ENCODE results near the gene ACAP3.

The ACAP3 gene

GRCh38 chr1:1335283-1335682, 27.6 kb upstream of the ACAP3 start:
- TF ChIP-seq GABPA (IDR thresholded peaks at IDR 0.05; ENCODE audit: low read depth) (no peak), REST (IDR thresholded peaks at IDR 0.05; ENCODE audit: insufficient replicate concordance, low read depth) (no peak), POLR2AphosphoS5 (IDR thresholded peaks at IDR 0.05; ENCODE audit: low read depth) (no peak), CTCF (IDR thresholded peaks at IDR 0.05; ENCODE audit: insufficient read depth, low read length) (no peak), SPI1 (IDR thresholded peaks at IDR 0.05; ENCODE audit: borderline replicate concordance, low read depth) (no peak)
- H3K4me3 ChIP-seq (replicated peaks; ENCODE audit: insufficient read depth, low read length), result no peak overlapping the region
- H3K27me3 ChIP-seq (ENCODE audit: insufficient read depth, poor library complexity, severe bottlenecking), result no peaks in the 10 kb centered on the region
- no peak for DNase-seq (ENCODE audit: low read depth in 1 of 2, low spot score in 1 of 2)
- no peak overlapping the region for H3K27ac ChIP-seq (replicated peaks)

- no peaks in the 10 kb centered on the region for H3K27me3 ChIP-seq (ENCODE audit: insufficient read depth, poor library complexity, severe bottlenecking)
- TF ChIP-seq CTCF (IDR thresholded peaks at IDR 0.05; ENCODE audit: insufficient read depth, low read length) (no peak), GABPA (IDR thresholded peaks at IDR 0.05; ENCODE audit: low read depth) (no peak), POLR2AphosphoS5 (IDR thresholded peaks at IDR 0.05; ENCODE audit: low read depth) (no peak; the same call in 1 of the 2 replicates), REST (IDR thresholded peaks at IDR 0.05; ENCODE audit: insufficient replicate concordance, low read depth) (peak; percentile 92)
- no peak overlapping the region for H3K4me3 ChIP-seq (replicated peaks; ENCODE audit: insufficient read depth, low read length)
- no peak overlapping the region for H3K27ac ChIP-seq (replicated peaks)
- DNase-seq (ENCODE audit: low read depth in 1 of 2, low spot score in 1 of 2), result no peak
Measured at GRCh38 chr1:1334835-1335234, 27.1 kb upstream of the ACAP3 start.

GRCh38 chr1:1333551-1334241, 26.0 kb upstream of the ACAP3 start:
- Histone ChIP-seq H3K4me3 (replicated peaks; ENCODE audit: insufficient read depth, low read length) (no peak overlapping the region), H3K27ac (replicated peaks) (no peak overlapping the region), H3K27me3 (ENCODE audit: insufficient read depth, poor library complexity, severe bottlenecking) (no peaks in the 10 kb centered on the region)
- no peak for TF ChIP-seq GABPA (IDR thresholded peaks at IDR 0.05; ENCODE audit: low read depth)
- no peak for TF ChIP-seq REST (IDR thresholded peaks at IDR 0.05; ENCODE audit: insufficient replicate concordance, low read depth)
- TF ChIP-seq SPI1 (IDR thresholded peaks at IDR 0.05; ENCODE audit: borderline replicate concordance, low read depth), result no peak
- no peak; the same call in 1 of the 2 replicates for TF ChIP-seq POLR2AphosphoS5 (IDR thresholded peaks at IDR 0.05; ENCODE audit: low read depth)
- no peak for TF ChIP-seq CTCF (IDR thresholded peaks at IDR 0.05; ENCODE audit: insufficient read depth, low read length)
- no peak for DNase-seq (ENCODE audit: low read depth in 1 of 2, low spot score in 1 of 2)

Measured in HL-60 (cell line).